Keratinocyte (primary cell): ENCODE results near the gene FNDC8.

Experiments used
- CTCF ChIP-seq, 3 experiments: IDR thresholded peaks in 1 of 3; conservative IDR thresholded peaks in 1 of 3; optimal IDR thresholded peaks in 1 of 3; 2 replicates in 2 of 3; 3 replicates in 1 of 3; pipeline versions ENCODE3 to v1.5.1; 2011; ENCODE audit warnings: low read length in 3 of 3, mild to moderate bottlenecking in 3 of 3, moderate library complexity in 2 of 3, control low read depth in 1 of 3, inconsistent platforms in 1 of 3; ENCODE audit not compliant: insufficient read depth in 2 of 3; ENCODE audit errors: extremely low read depth in 1 of 3
- EZH2 ChIP-seq: IDR thresholded peaks from one replicate; pipeline ENCODE4 v1.6.1; 2012; ENCODE audit warnings: inconsistent platforms, mild to moderate bottlenecking, low read length, moderate library complexity

GRCh38 chr17:35166526-35166925, 45.1 kb downstream of the FNDC8 start:
- no peak for TF ChIP-seq CTCF (optimal IDR thresholded peaks at IDR 0.05 in 1 of 3, IDR thresholded peaks at IDR 0.05 in 1 of 3, conservative IDR thresholded peaks at IDR 0.05 in 1 of 3; ENCODE audit: extremely low read depth in 1 of 3, insufficient read depth in 2 of 3, low read length in 3 of 3)
- no peak for TF ChIP-seq EZH2
